GM18870 (cell line): ENCODE data around the gene CREB3L1.

ENCODE experiments used
- ATAC-seq: cut with Tn5 transposase; IDR thresholded peaks from one replicate; pipeline ENCODE4 v1.9.1; 2021; ENCODE audit warnings: moderate library complexity; ENCODE audit not compliant: unreplicated experiment

CREB3L1 gene

DNA sequence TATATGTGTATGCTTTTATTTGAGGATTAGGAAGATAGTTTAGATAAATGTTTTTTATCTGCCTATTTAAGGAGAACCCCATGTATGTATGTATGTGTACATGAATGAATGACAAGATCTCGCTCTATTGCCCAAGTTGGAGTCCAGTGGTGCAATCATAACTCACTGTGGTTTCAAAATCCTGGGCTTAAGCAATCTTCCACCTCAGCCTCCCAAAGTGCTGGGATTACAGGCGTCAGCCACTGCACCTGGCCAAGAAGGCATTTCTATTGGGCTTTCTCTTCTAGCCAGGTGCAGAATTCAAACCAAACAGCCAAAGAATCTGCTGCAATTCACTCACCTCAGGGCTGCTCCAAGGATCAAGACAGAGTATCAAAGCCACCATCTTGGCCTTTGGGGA, 44.3 kb downstream of the CREB3L1 start:
- no peak for ATAC-seq

DNA sequence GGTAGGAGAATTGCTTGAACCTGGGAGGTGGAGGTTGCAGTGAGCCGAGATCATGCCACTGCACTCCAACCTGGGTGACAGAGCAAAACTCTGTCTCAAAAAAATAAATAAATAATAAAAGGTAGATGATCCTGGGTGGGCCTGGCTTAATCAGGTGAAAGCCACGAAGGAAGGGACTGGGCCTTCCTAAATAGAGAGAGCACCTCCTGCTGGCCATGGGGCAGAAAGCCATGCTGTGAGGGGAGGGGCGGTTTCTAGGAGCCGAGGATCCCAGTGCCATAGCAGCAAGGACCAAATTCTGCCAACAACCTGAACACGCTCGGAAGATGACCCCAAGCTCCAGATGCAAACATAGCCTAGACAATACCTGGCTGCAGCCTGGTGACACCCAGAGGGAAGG, 45.3 kb downstream of the CREB3L1 start:
- no peak for ATAC-seq

DNA sequence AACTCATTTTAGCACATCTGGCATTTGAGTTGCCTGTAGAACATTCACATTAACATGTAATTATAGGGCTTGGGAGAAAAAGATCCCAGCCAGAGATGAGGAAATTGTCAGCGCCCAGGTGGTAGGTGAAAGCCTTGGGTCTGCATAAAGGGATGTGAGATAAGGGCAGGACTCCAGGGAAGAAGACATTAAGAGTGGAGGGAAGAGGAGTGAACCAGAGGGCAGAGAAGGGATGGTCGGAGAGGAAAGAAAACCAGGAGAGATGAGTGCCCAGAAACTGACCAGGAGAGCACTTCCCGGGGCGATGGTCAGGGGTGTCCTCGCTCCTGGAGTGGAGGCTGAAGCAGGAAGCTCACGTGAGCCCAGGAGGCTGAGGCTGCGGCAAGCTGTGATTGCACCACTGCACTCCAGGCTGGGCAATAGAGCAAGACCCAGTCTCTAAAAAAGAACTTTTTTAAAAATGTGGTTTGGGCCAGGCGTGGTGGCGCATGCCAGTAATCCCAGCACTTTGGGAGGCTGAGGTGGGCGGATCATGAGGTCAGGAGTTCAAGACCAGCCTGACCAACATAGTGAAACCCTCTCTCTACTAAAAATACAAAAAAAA, 49.5 kb downstream of the CREB3L1 start:
- no peak for ATAC-seq

DNA sequence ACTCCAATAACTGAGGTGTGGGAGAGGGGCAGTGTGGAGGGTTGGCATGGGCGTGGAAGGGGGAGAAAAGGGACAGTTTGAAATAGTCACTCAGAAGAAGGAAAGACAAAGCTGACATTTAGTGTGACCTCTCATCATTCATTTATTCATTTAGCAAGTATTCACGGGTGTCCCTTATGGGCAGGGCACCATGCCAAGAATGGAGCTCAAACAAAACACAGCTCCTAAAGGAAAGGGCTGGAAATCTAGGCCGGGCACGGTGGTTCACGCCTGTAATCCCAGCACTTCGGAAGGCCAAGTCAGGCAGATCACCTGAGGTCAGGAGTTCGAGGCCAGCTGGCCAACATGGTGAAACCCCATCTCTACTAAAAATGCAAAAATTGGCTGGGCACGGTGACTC, 50.4 kb downstream of the CREB3L1 start:
- ATAC-seq, result no peak

DNA sequence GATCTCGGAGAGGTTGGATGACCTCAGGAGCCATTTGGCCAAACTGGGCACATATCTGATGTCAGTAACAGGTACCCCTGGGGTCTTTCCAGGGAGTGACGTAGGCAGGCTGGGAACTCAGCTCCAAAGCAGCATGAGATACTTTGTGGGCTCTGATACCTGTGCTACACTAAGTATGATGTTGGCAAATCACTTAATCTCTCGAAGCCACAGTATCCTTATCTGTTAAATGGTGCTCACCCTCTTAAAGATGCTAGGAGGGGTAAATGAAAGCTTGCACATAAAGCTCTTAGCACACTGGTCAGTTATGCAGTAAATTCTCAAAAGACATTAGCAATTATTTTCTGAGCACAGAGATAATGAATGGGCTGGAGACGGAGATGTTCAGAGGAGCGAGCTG, 52.7 kb downstream of the CREB3L1 start:
- no peak for ATAC-seq

DNA sequence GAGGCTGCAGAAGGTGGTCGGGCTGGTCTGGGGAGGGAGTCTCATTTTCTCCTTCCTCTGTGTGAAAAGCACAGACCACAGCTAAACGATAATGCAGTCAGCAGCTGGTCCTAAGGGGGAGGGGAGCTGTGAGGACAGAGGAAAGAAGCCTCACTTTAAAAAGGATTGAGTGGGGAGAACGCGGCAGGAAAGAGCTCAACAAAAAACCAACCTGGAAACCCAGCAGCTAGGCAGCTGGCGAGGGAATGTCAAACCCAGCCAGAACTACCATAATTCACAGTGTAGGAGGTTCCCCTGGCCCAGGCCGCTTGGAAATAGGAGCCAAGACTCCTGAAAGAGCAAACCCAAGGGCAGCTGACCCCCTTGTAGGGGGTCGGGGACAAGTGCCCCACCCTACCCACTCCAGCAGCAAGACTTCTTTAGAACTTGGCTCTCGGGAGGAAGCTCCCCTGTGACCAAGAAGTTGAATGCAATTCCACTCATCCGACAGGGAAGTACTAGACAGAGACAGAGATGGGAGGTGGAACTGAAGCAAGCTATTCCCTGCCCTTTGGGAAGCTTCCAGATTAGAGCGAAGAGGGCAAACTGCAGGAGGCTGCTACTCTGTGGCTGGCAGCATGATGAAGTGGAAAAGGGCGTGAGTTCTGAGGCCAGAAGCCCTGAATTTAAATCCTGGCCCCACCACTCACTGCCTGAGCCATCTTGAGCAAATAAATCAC, 53.3 kb downstream of the CREB3L1 start:
- no peak for ATAC-seq

DNA sequence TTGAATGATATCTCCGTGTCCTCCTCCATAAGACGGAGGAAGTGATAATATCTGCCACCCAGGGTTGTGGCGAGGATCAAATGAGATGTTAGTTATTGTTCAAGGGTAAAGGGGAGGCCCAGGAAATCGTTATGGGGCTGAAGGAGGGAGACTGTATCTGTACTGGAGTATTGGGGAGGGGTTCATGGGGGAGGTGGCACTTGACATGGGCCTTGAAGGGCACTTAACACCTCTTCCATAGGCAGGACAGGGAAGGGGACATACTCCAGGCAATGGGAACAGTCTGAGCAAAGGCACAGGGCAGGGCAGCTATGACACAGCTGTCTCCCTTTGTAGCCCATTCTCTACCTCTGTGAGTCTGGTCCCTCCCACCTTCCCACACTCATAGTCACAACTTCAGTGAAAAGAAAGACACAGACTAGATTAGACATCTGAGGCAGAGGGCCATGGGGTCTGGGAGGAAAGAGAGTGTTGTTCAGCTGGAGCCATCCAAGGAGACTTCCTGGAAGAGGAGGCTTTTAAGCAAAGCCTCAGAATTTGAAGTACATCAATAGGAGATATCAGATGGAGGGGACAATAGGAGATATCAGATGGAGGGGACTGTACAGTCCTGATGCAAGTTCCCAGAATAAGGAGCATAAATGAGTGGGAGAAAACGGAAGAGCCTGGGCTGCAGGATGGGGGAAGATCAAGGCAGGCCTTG, 54.0 kb downstream of the CREB3L1 start:
- no peak for ATAC-seq

DNA sequence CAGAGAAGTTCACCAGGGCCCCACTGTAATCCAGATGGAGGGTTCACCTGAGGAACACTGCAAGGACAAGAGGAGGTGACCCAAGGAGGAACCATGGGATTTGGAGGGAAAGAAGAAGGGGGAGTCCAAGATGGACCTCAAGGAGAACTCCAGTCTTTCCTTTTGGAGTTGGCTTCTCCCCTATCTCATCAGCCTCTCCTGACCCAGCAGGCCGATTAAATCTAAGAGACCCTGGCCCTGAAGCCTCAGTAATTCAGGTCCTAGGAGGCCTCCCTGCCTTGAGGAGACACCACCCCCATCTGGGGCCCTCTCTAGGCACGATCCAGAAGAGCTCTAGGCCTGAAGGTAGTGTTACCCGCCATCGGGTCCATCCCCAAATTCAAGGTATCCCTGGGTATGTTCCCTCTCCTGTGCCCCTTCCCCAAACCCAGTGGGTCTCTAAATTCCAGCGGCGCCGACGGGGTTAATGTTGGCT, 54.7 kb downstream of the CREB3L1 start:
- ATAC-seq, result no peak

DNA sequence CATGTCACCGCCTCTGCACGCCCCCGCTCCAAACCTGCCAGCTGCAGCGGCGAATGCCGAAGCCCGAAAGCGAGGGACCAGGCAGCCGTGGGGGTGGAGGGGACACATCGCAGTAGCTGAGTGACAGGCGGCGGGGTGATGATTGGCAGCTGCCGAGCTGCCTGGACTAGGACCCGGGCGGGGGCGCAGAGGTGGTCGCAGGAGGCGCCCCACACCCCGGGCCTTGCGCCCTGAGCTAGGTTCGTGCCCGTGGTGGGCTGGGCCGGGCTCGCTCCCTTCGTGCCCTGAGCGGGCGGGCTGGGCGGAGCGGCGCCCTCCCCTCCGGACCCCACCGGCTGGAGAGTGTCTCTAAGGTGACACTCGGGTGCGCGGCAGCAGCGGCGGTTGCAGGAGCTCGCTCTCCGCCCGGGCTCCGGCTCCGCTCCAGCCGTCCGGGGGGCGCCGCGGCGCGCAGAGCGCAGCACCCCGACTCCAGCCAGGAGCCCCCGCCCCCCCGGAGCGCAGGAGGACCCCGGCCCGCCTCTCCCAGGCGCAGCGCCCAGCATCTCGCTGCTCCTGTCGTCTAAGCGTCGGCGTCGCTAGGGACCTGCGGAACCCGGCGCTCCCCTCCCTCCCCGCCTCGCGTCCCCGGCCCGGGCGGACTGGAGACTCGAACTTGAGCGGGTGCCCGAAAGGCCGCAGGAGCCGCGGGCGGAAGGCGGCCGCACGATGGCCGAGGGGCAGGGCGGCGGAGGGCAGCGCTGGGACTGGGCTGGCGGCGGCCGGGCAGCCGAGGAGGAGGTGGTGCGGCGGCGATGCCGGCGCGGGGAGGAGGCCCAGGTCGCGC, 55.3 kb downstream of the CREB3L1 start:
- no peak for ATAC-seq

DNA sequence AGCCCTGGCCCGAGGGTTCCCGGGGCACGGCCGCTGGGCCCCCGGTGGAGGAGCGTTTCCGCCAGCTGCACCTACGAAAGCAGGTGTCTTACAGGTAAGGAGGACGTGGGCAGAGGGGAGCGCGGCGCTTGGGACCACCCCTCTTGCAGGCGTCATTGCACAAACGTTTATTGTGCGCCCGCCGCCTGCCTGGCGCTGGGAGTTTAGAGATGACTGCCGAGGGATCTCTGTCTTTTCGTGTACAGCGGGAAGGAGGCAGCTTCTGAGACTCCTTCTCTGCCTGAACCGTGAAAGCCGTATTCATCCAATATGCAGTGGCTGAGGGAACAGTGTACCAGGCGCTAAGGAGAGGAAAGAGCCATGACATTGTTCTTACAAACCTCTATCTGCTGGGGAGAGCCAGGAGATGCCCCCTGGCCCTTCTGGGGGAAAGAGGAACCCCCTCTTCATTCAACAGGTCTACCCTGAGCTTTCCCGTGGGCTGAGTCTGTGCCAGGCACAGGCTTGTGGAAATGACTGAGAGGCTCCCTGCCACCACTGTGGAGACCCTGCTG, 56.0 kb downstream of the CREB3L1 start:
- no peak for ATAC-seq

DNA sequence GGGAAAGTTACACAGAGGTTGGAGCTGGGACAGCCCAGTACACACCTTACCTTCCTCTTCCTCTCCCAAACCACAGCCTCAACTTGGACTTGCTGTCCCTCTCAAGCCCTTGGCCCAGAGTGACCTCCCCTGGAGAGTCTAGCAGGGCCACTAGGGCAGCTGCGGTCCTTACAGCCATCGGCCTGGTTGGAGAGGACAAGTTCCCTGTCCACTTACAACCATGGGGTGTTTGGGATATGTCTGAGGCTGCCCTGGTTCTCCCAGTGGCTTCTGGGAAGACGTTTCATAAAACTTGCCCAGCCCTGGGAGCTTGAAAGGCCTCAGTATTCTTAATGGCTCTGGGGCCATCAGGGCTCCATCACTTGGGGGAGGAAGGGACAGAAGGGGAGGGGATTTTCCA, 56.7 kb downstream of the CREB3L1 start:
- ATAC-seq, result no peak

DNA sequence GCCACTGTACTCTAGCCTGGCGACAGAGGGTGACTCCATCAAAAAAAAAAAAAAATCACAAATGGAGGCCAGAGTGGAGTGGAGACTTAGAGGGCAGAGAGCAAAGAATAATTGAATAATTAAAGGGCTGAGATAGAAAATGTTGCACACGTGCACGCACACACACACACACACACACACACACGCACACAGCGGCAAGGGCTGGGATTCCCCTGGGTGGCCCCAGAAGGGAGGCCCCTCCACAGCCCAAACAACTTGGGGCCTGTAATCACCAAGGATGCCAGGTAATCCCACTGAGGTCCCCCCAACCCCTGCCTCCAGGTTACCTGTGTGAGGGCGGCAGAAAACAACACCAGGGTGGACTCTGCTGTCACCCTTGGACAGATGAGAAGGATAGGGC, 57.8 kb downstream of the CREB3L1 start:
- ATAC-seq, result no peak

DNA sequence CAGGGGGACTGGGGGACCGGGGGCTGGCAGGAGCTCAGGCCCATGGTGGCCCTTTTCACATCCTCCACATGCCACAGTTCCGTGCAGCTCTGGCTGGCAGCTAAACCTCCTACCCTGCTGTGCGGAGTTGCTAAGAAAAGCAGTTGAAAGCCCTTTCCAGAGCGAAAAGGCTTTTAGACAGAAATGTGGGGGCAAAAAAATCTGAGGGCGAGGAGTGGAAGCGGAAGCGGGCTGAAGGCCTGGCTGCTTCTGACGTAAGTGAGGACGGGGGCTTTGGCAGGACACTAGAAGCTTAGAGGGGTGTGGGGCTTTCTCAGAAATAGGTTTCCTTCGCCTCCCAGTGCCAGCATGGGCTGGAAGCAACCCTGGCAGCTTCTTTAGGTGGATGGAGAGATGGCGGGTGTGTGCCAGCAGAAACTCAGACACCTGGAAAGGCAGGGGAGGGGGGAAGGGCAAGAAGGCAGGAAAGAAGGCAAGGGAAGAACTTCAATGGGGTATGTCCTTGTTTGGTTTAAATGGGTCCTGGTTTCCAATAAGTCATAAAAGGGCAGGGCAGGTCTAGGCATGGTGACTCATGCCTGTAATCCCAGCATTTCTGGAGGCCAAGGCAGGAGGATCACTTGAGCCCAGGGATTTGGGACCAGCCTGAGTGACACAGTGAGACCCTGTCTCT, 58.6 kb downstream of the CREB3L1 start:
- no peak for ATAC-seq

DNA sequence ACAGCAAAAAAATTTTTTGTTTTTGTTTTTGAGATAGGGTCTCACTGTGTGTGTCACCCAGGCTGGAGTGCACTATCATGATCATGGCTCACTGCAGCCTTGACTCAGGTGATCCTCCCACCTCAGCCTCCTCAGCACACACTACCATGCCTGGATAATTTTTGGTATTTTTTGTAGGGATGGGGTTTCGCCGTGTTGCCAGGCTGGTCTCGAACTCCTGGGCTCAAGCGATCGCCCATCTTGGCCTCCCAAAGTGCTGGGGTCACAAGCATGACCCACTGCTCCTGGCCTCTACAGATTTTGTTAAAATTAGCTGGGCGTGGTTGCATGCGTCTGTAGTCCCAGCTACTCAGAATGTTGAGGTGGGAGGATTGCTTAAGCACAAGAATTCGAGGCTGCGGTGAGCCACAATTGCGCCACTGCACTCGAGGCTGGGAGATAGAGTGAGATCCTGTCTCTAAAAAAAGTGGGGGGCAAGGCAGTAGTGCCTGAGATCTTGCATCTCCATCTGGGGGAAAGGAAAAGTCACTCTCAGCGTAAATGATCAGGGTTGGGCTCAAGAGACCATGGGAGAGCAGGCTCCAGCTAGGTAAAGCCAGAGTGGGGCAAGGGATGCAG, 59.2 kb downstream of the CREB3L1 start:
- no peak for ATAC-seq

DNA sequence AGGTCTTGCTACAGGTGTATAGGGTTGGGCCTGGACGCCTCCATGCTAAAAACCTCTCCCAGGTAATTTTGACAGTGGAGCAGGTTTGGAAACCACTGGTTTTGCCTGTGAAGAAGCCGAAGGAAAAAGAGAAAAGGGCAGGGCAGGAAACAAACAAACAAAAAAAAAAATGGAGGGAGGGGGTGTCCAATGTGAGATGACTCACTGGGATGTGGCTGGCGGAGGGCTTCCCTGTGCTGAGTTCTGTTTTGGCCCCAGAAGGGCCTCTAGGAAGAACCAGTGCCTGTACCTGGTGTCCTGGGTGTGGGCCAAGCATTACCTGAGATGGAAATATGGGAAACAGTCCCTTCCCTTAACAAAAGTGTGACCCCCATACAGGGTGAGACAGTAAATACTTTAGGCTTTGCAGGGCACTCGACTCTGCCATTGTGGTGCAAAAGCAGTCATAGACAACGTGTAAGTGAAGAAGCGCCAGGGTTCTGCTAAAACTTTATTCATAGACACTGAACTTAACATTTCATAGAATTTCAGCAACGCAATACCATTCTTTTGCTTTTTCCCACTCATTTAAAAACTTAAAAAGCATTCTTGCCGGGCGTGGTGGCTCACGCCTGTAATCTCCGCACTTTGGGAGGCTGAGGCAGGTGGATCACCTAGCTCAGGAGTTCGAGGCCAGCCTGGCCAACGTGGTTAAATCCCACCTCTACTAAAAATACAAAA, 60.3 kb downstream of the CREB3L1 start:
- no peak for ATAC-seq

DNA sequence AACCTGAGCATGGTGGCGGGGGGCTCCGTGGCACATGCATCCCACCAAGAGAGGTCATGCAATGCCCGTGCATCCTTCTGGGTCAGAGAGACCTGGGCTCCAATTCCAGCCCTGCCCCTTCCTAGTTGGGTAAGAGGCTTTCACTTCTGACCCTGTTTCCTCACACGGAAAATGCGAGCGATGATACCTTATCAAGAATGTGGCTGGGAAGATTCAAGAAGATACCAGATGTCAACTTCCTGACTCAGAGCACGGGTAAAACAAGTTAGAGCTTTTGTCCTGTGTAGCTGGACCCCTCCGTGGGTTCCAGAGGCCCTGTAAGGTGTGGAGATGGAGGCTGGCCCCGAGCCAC, 61.1 kb downstream of the CREB3L1 start:
- no peak for ATAC-seq

DNA sequence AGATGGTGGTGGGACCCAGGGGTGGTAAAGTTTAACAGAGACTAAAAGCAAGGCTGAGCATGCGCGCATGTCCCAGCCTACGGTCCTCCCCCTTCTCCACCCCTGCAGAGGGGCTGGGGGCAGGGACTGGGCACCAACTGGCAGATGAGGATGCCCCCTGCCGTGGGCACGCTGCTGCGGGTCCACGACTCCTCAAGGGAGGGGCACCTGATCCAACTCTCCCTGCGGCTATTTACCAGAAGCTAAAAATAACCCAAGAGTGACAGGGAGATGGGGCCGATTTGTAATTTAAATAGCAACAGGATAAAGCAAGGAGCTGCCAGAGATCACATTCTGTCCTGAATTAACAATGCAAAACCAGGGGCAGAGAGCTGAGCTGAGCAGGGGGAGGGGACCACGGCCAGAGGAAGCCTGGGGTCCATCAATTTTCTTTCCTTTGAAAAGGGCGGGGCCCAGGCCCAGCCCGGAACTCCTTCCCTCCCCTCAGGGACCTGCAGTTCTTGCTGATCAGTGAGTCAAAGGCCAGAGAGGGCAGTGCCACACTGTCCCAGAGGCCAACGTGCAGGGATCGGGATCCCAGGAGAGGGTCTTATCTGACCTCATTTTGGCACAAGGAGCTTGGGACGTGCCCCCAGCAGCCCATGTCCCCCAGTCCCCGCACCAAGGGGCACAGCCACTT, 61.7 kb downstream of the CREB3L1 start:
- ATAC-seq, result no peak

DNA sequence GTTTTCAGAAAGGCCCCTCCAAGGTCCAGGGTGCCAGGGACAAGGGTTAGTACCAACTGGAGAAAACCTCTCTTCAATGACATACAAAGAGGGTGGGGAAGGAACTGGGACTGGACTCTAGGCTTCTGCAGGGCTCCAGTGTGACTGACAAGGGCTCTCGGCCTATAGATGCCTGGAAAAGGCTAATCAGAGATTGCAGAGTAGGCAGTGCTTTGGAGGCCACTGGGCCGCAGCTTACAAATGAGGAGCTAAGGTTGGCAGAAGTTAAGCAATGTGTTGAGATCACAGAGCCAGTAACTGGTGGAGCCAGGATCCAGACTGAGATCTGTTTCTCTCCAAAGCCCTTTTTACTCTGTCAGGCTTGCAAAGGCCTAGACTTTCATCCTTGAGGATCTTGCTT, 62.4 kb downstream of the CREB3L1 start:
- no peak for ATAC-seq

DNA sequence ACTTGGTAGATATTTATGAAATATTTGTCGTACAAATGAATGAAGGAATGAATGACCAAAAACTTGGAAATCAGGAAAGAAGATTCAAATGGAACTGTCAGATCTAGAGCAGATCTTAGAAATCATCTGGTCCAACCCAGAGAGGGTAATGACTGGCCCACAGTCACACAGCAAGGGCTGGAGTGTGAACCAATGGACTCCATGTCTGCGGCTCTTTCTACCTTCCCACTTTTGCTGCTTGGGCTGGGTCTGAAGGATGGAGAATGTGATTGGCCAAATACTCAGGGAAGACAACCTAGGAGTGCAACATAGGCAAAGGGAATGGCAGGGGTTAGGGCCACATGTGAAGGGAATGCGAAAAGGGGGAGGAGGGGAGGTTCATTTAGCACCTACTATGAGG, 64.0 kb downstream of the CREB3L1 start:
- no peak for ATAC-seq
